Neuron (in vitro differentiated cells): ENCODE results near the gene SEC14L5.
A peak's percentile ranks its signal among the peaks of the same experiment; 100 is the strongest.

Experiments used
- H2AFZ ChIP-seq: one replicate; pipeline ENCODE4 v1.6.1; 2013; ENCODE audit warnings: low read depth, mild to moderate bottlenecking, inconsistent platforms, low read length, moderate library complexity
- H3K27me3 ChIP-seq: one replicate; pipeline ENCODE4 v1.6.1; 2013; ENCODE audit warnings: low read length; ENCODE audit not compliant: insufficient read depth
- H3K36me3 ChIP-seq: one replicate; pipeline ENCODE4 v1.6.1; 2013; ENCODE audit warnings: low read length; ENCODE audit not compliant: insufficient read depth
- H3K4me1 ChIP-seq: one replicate; pipeline ENCODE4 v1.6.1; 2013; ENCODE audit warnings: low read length; ENCODE audit not compliant: insufficient read depth
- H3K4me3 ChIP-seq: 2 replicates; pipeline ENCODE4 v1.5.1; 2013; ENCODE audit warnings: mild to moderate bottlenecking, low read length, moderate library complexity
- H3K9me3 ChIP-seq: one replicate; pipeline ENCODE4 v1.6.1; 2013; ENCODE audit warnings: low read length

The SEC14L5 gene

GRCh38 chr16:4935241-4935855, 22.8 kb upstream of the SEC14L5 start:
- no peaks in the 10 kb centered on the region for H3K36me3 ChIP-seq
- H3K4me3 ChIP-seq: no peak overlapping the region
- H3K27me3 ChIP-seq: peaks cover 64% of the 10 kb centered on the region
- H3K4me1 ChIP-seq: peaks cover 7% of the 10 kb centered on the region
- H3K9me3 ChIP-seq: no peaks in the 10 kb centered on the region
- H2AFZ ChIP-seq: no peak overlapping the region

- Histone ChIP-seq H2AFZ (no peak overlapping the region), H3K9me3 (no peaks in the 10 kb centered on the region), H3K27me3 (peaks cover 59% of the 10 kb centered on the region), H3K4me3 (peak overlapping the region; percentile 26), H3K4me1 (peaks cover 7% of the 10 kb centered on the region), H3K36me3 (no peaks in the 10 kb centered on the region)
Measured at GRCh38 chr16:4936181-4936990, 21.7 kb upstream of the SEC14L5 start.

- H3K4me1 ChIP-seq: peaks cover 7% of the 10 kb centered on the region
- H3K4me3 ChIP-seq: peak within 1 kb of the TSS; percentile 26
- no peak within 1 kb of the TSS for H2AFZ ChIP-seq
- H3K9me3 ChIP-seq: no peaks in the 10 kb centered on the region
- no peaks in the 10 kb centered on the region for H3K36me3 ChIP-seq
- peaks cover 55% of the 10 kb centered on the region for H3K27me3 ChIP-seq
Measured at GRCh38 chr16:4936991-4937781, 20.9 kb upstream of the SEC14L5 start, which contains the start of gene PPL. TSS of gene PPL (minus strand) at chr16:4937148. CDS start at chr16:4937045, 103 bp downstream.

- Histone ChIP-seq H3K27me3 (peaks cover 50% of the 10 kb centered on the region), H3K4me3 (no peak overlapping the region), H2AFZ (no peak overlapping the region), H3K9me3 (no peaks in the 10 kb centered on the region), H3K36me3 (no peaks in the 10 kb centered on the region), H3K4me1 (peaks cover 10% of the 10 kb centered on the region)
Measured at GRCh38 chr16:4937782-4938682, 20.1 kb upstream of the SEC14L5 start.

- H3K4me3 ChIP-seq: no peak overlapping the region
- H3K9me3 ChIP-seq: no peaks in the 10 kb centered on the region
- peaks cover 47% of the 10 kb centered on the region for H3K27me3 ChIP-seq
- H2AFZ ChIP-seq: no peak overlapping the region
- H3K4me1 ChIP-seq: peaks cover 16% of the 10 kb centered on the region
- no peaks in the 10 kb centered on the region for H3K36me3 ChIP-seq
Measured at GRCh38 chr16:4938683-4939030, 19.5 kb upstream of the SEC14L5 start.

- peaks cover 28% of the 10 kb centered on the region for H3K27me3 ChIP-seq
- no peaks in the 10 kb centered on the region for H3K9me3 ChIP-seq
- H3K36me3 ChIP-seq: no peaks in the 10 kb centered on the region
- H3K4me3 ChIP-seq: no peak overlapping the region
- no peak overlapping the region for H2AFZ ChIP-seq
- H3K4me1 ChIP-seq: peaks cover 27% of the 10 kb centered on the region
Measured at GRCh38 chr16:4940719-4941118, 17.4 kb upstream of the SEC14L5 start.

- Histone ChIP-seq H3K36me3 (no peaks in the 10 kb centered on the region), H3K9me3 (no peaks in the 10 kb centered on the region), H2AFZ (no peak overlapping the region), H3K4me3 (no peak overlapping the region), H3K4me1 (peaks cover 21% of the 10 kb centered on the region), H3K27me3 (peaks cover 12% of the 10 kb centered on the region)
Measured at GRCh38 chr16:4942481-4942880, 15.6 kb upstream of the SEC14L5 start.

- H3K9me3 ChIP-seq: no peaks in the 10 kb centered on the region
- H3K36me3 ChIP-seq: no peaks in the 10 kb centered on the region
- H2AFZ ChIP-seq: no peak overlapping the region
- peaks cover 21% of the 10 kb centered on the region for H3K4me1 ChIP-seq
- no peak overlapping the region for H3K4me3 ChIP-seq
- no peaks in the 10 kb centered on the region for H3K27me3 ChIP-seq
Measured at GRCh38 chr16:4944333-4945281, 13.5 kb upstream of the SEC14L5 start.

GRCh38 chr16:4945560-4946502, 12.3 kb upstream of the SEC14L5 start:
- H2AFZ ChIP-seq: no peak overlapping the region
- H3K4me3 ChIP-seq: no peak overlapping the region
- H3K27me3 ChIP-seq: no peaks in the 10 kb centered on the region
- no peaks in the 10 kb centered on the region for H3K36me3 ChIP-seq
- H3K4me1 ChIP-seq: peaks cover 21% of the 10 kb centered on the region
- H3K9me3 ChIP-seq: no peaks in the 10 kb centered on the region

- H3K9me3 ChIP-seq: no peaks in the 10 kb centered on the region
- H3K4me1 ChIP-seq: peaks cover 21% of the 10 kb centered on the region
- H2AFZ ChIP-seq: no peak overlapping the region
- H3K27me3 ChIP-seq: no peaks in the 10 kb centered on the region
- no peaks in the 10 kb centered on the region for H3K36me3 ChIP-seq
- no peak overlapping the region for H3K4me3 ChIP-seq
Measured at GRCh38 chr16:4946917-4947316, 11.2 kb upstream of the SEC14L5 start.
